GM18499 (cell line): ENCODE measurements around the gene MEP1B.

Experiments
- ATAC-seq: cut with Tn5 transposase; IDR thresholded peaks from one replicate; pipeline ENCODE4 v1.9.1; 2021; ENCODE audit warnings: moderate number of reproducible peaks; ENCODE audit not compliant: insufficient read depth, unreplicated experiment

The MEP1B gene

DNA sequence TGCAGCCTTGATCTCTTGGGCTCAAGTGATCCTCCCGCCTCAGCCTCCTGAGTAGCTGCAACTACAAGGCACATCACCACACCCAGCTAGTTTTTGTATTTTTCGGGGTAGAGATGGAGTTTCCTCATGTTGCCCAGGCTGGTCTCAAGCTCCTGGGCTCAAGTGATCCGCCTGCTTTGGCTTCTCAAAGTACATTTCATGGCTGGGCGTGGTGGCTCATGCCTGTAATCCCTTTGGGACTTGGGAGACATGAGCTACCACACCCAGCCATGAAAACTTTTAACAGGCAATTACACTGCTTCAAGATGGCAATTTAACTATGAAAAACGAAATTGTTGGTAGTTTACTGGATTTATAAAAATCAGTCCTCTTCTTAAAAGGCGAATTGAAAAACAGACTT, 69.7 kb downstream of the MEP1B start:
- ATAC-seq = no peak

DNA sequence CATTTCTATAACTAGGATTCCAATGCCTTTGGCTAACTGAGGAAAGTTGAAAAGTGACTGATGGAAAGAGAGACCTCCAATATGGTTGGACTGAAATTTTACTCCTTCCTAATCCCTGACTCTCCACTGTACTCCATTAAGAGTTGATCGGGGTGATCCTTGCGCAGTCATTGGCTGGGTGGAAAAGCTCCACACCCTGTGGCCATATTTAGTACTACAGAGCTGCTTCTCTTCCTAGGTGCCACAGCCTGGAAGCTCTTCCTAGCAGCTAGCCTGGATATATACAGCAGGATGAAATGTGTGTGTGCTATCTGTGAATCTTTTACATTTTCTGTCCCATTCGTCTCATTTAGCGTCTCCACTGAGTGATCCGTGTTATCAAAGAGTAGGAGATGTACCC, 71.2 kb downstream of the MEP1B start:
- no peak for ATAC-seq

- no peak for ATAC-seq
Measured at GRCh38 chr18:32262092-32262491, 72.3 kb downstream of the MEP1B start.

GRCh38 chr18:32264401-32264800, 74.6 kb downstream of the MEP1B start:
- ATAC-seq = no peak

GRCh38 chr18:32267463-32267862, 77.6 kb downstream of the MEP1B start:
- no peak for ATAC-seq
